Caki2 (cell line): ENCODE results near the gene DEFB123. TPM values are rescaled to one million over a fixed set of nuclear protein-coding genes. Genes with fewer than 3 reads are reported as not detected.

Experiments
- DNase-seq: peaks from one replicate; pipeline ENCODE4 v3.0.0-alpha.2; 2015; ENCODE audit warnings: low read depth
- in situ Hi-C: cut with HindIII; loops from 2 replicates; pipeline ENCODE4 v1.10.0; 2016; ENCODE audit warnings: low sequenced_read_pairs, low pct_unique_long_range_greater_than_20kb, mixed read lengths
- total RNA-seq: library from RNA; depleted of rRNA; stranded (reverse); fragments of >200 nt; shearing (Covaris generic); gene quantifications from 2 replicates; pipeline ENCODE4 v1.2.3, GENCODE V29; 2014; ENCODE audit warnings: low replicate concordance

Gene DEFB123
- total RNA-seq, 1 experiment from 2014 or later, result not detected

DNA sequence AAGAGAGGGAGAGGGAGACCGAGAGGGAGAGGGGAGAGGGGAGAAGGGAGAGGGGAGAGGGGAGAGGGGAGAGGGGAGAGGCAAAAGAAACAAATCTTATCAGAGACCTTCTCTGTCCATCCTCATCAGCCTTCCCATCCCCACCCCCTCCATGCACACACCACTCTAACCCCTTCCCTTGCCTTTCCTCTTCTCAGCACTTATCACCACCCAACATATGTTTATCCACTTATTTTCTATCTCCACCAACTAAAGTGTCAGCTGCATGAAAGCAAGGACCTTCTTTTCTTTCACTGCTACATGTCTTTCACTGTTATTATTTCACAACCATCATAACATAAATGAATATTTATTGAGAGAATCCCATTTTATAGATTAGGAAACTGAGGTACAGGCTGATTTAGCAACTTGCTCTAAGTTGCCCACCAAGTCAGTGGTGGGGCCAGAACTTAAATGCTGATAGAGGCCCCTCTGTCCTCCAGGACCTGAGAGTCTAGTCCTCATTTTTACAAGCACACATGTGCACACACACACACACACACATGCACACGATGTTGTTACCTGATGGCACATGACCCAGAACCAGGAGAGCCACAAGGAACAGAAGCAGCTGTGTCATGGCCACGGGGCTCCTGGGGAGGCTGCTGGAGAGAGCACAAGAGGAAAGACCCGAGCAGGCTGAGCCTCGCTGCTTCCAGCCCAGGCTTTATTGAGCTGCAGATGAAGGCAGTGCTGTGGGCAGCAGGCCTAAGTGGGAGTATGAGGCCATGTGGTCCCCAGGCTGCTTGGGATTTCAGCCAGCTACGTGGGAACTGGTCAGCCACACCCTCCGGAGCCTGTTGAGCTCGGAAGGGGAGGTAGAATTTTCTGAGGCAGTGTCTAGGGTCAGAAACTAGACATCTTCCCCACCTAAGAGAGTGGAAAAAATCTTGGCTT is 32.2 kb downstream of the DEFB123 start:
- in situ Hi-C loops, result no loop called here
- DNase-seq, result no peak

GRCh38 chr20:31473331-31474096 is 33.1 kb downstream of the DEFB123 start:
- no peak for DNase-seq
- in situ Hi-C loops, result no loop called here

- in situ Hi-C loops, result no loop called here
- no peak for DNase-seq
Measured at GRCh38 chr20:31474097-31474436, 33.6 kb downstream of the DEFB123 start.

DNA sequence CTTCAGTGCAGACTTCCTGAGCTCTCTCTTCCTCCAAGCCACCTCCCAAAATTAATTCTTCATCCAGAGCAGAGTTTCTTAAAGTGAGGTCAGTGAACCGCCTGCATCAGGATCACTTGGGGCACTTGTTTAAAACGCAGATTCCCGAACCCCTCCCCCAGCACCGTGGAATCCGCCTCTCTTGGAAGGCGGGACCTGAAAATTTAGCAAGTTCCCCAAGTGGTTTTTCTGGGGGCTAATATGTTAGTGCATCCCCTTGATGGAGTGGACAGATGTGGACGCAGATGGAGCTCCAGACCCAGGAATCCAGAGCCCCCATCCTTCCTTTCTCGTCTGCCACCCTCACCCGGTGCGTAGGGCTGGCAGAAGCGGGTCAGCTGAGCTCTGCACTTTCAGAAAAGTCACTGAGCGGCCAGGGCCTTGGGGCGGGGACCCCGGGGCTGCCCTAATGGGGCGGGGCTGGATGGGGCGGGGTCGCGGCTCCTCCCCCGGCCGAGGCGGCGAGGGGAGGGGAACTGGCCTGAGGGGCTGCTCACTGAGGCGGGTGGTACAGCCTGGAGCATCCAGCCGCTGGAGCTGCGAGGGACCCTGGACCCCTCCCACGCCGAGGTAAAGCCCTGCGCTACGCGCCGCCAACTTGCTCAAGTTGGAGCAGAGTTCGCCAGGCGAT is 34.5 kb downstream of the DEFB123 start, which contains the start of the genes DEFB124 and REM1:
DEFB124 (minus strand) TSS at position 370 of the 670 bp plus-strand sequence. CDS start 2,114 bp downstream, outside the sequence.
REM1 (plus strand) TSS at position 531 of the 670 bp plus-strand sequence. CDS start 1,158 bp downstream, outside the sequence.
- no peak for DNase-seq
- in situ Hi-C loops, result no loop called here

GRCh38 chr20:31475472-31476293 is 35.3 kb downstream of the DEFB123 start:
- no peak for DNase-seq
- in situ Hi-C loops, result no loop called here

DNA sequence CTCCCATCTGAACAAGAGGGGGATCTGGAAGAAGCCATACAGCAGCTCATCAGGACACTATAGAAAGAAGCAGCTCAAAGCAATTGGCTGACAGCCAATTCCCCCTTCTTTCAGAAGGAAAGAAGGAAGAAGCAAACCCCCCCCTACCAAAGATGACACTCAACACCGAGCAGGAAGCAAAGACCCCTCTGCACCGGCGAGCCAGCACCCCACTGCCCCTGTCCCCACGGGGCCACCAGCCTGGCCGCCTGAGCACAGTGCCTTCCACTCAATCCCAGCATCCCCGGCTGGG is 35.8 kb downstream of the DEFB123 start:
- no peak for DNase-seq
- in situ Hi-C loops, result no loop called here

GRCh38 chr20:31476643-31477215 is 36.3 kb downstream of the DEFB123 start:
- DNase-seq, result no peak
- in situ Hi-C loops, result no loop called here

- in situ Hi-C loops, result no loop called here
- no peak for DNase-seq
Measured at GRCh38 chr20:31484001-31484400, 43.6 kb downstream of the DEFB123 start.

DNA sequence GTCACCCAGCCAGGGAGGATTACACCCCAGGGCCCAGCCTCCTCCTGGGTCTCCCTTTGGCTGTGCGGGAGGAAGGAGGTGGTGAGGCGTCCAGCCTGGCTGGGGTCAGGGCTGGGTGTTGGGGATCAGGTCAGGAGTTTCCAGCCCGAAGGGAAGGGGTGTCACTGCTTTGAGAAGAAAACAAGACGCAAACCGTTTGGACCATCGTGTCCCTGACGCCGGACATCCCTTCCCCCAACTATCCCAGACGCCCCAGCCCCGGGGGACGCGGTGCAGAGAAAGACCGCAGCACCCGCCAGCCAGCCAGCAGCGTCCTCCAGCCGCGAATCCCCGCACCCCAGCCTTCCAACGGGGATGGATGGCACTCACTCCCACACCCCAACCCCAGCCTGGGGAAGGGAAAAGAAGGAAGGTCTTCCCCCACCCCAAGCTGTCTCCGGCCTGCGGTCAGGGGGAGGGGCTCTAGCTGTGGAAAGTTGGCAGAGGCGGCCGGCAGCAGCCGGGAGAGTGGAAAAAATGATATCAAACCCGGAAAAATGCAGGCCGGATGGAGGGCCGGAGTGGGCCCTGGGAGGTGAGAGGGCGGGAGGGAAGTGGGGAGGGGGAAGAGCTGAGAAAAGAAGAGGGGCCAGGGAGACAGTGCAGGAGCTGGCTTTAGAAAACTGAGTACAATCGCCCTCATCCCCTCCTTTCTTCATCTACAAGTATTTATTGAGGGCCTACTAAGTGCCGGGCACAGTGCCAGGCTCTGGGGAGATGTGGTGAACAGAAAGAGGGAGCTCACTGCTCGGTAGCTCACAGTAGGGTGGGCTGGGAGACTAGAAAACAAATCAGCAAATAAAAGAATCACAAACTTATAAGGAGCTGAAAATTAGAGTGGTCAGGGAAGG is 45.3 kb downstream of the DEFB123 start:
- no peak for DNase-seq
- in situ Hi-C loops, result no loop called here

GRCh38 chr20:31488115-31488514 is 47.7 kb downstream of the DEFB123 start:
- no peak for DNase-seq
- in situ Hi-C loops, result no loop called here

- in situ Hi-C loops, result no loop called here
- no peak for DNase-seq
Measured at GRCh38 chr20:31489152-31489551, 48.7 kb downstream of the DEFB123 start.

DNA sequence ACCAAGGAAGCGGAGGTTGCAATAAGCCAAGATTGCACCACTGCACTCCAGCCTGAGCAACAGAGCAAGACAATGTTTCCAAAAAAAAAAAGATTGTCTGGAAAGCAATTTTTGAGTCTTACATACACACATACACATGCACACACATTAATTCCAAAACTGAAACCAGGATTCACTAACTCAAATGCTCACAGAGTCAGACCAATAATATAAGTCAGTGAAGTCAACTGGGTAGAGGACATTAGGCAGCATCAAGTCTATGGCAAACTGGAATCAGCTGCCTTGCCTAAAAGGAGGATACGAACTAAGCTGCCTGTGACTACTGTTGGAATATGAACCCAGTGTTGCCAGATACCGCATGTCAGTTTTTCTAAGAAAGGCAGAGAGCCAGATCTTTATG is 50.3 kb downstream of the DEFB123 start:
- no peak for DNase-seq
- in situ Hi-C loops, result no loop called here

- in situ Hi-C loops, result no loop called here
- no peak for DNase-seq
Measured at GRCh38 chr20:31494131-31494530, 53.7 kb downstream of the DEFB123 start.

GRCh38 chr20:31496761-31497295 is 56.4 kb downstream of the DEFB123 start:
- DNase-seq, result no peak
- in situ Hi-C loops, result no loop called here

GRCh38 chr20:31497838-31498540 is 57.6 kb downstream of the DEFB123 start:
- DNase-seq, result no peak
- in situ Hi-C loops, result no loop called here
